ENCODE results near the gene RELA.

Gene RELA

GRCh38 chr11:65623177-65623576, 39.5 kb downstream of the RELA start:
- TF ChIP-seq TCF12 (IDR thresholded peaks at IDR 0.05; ENCODE audit: low read depth) (no peak), YY1 (IDR thresholded peaks at IDR 0.05; ENCODE audit: low read depth) (no peak), EGR1 (IDR thresholded peaks at IDR 0.05) (no peak), CEBPB (IDR thresholded peaks at IDR 0.05) (no peak), EP300 (IDR thresholded peaks at IDR 0.05; ENCODE audit: borderline replicate concordance) (no peak), NFIC (IDR thresholded peaks at IDR 0.05) (no peak), TAF1 (IDR thresholded peaks at IDR 0.05; ENCODE audit: low read depth) (no peak), ZBTB7A (IDR thresholded peaks at IDR 0.05; ENCODE audit: low read depth) (no peak), TEAD4 (IDR thresholded peaks at IDR 0.05) (no peak), REST (IDR thresholded peaks at IDR 0.05; ENCODE audit: low read depth) (no peak), MAX (IDR thresholded peaks at IDR 0.05) (no peak), FOXM1 (IDR thresholded peaks at IDR 0.05; ENCODE audit: borderline replicate concordance, low read depth) (no peak), CREB1 (IDR thresholded peaks at IDR 0.05; ENCODE audit: low read depth) (no peak)
- TF ChIP-seq, protein P1, sequence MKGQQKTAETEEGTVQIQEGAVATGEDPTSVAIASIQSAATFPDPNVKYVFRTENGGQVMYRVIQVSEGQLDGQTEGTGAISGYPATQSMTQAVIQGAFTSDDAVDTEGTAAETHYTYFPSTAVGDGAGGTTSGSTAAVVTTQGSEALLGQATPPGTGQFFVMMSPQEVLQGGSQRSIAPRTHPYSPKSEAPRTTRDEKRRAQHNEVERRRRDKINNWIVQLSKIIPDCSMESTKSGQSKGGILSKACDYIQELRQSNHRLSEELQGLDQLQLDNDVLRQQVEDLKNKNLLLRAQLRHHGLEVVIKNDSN (IDR thresholded peaks at IDR 0.05) = no peak

DNA sequence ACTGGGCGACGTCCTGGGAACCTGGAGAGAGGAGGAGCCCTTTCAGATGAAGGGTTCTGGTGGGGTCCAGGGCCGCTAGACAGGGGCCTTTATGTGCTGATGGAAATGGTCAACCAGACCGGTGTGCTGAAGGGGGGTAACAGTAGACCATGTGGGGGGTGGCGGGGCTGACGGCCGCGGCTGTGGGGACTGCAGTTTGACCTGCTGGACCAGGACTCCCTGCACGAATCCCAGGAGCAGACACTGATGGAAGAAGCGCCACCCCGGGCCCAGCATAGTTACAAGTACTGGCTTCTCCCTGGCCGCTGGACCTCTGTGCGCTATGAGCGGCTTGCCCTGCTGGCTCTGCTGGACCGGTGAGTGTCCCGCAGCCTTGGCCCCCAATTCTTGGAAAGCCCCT, 40.7 kb downstream of the RELA start:
- no peak for TF ChIP-seq REST (IDR thresholded peaks at IDR 0.05; ENCODE audit: low read depth)
- no peak for TF ChIP-seq CEBPB (IDR thresholded peaks at IDR 0.05)
- no peak for TF ChIP-seq NFIC (IDR thresholded peaks at IDR 0.05)
- TF ChIP-seq EGR1 (IDR thresholded peaks at IDR 0.05) = no peak
- TF ChIP-seq TCF12 (IDR thresholded peaks at IDR 0.05; ENCODE audit: low read depth) = no peak
- no peak for TF ChIP-seq TAF1 (IDR thresholded peaks at IDR 0.05; ENCODE audit: low read depth)
- no peak for TF ChIP-seq MAX (IDR thresholded peaks at IDR 0.05)
- no peak for TF ChIP-seq EP300 (IDR thresholded peaks at IDR 0.05; ENCODE audit: borderline replicate concordance)
- TF ChIP-seq ZBTB7A (IDR thresholded peaks at IDR 0.05; ENCODE audit: low read depth) = no peak
- TF ChIP-seq, protein P1 (IDR thresholded peaks at IDR 0.05) = no peak
- no peak for TF ChIP-seq TEAD4 (IDR thresholded peaks at IDR 0.05)
- TF ChIP-seq CREB1 (IDR thresholded peaks at IDR 0.05; ENCODE audit: low read depth) = no peak
- no peak for TF ChIP-seq RAD21 (IDR thresholded peaks at IDR 0.05; ENCODE audit: low read depth)
- no peak for TF ChIP-seq FOXM1 (IDR thresholded peaks at IDR 0.05; ENCODE audit: borderline replicate concordance, low read depth)
- no peak for TF ChIP-seq YY1 (IDR thresholded peaks at IDR 0.05; ENCODE audit: low read depth)

- TF ChIP-seq YY1 (IDR thresholded peaks at IDR 0.05; ENCODE audit: low read depth) (no peak), EGR1 (IDR thresholded peaks at IDR 0.05) (no peak), CREB1 (IDR thresholded peaks at IDR 0.05; ENCODE audit: low read depth) (no peak), TAF1 (IDR thresholded peaks at IDR 0.05; ENCODE audit: low read depth) (no peak), ZBTB7A (IDR thresholded peaks at IDR 0.05; ENCODE audit: low read depth) (no peak), TEAD4 (IDR thresholded peaks at IDR 0.05) (no peak), REST (IDR thresholded peaks at IDR 0.05; ENCODE audit: low read depth) (no peak), TCF12 (IDR thresholded peaks at IDR 0.05; ENCODE audit: low read depth) (no peak), EP300 (IDR thresholded peaks at IDR 0.05; ENCODE audit: borderline replicate concordance) (no peak), RAD21 (IDR thresholded peaks at IDR 0.05; ENCODE audit: low read depth) (no peak), FOXM1 (IDR thresholded peaks at IDR 0.05; ENCODE audit: borderline replicate concordance, low read depth) (no peak), MAX (IDR thresholded peaks at IDR 0.05) (no peak), CEBPB (IDR thresholded peaks at IDR 0.05) (no peak), NFIC (IDR thresholded peaks at IDR 0.05) (no peak)
- TF ChIP-seq, protein P1 (IDR thresholded peaks at IDR 0.05) = no peak
These were observed 41.3 kb downstream of the RELA start for GRCh38 chr11:65621460-65621859.

All from Ishikawa (cell line).